ENCODE data around the gene ARHGEF40.

Gene ARHGEF40

GRCh38 chr14:21098892-21099595 is 28.9 kb downstream of the ARHGEF40 start:
- no peak for DNase-seq

GRCh38 chr14:21099596-21099985 is 29.5 kb downstream of the ARHGEF40 start:
- no peak for DNase-seq

GRCh38 chr14:21100931-21101330 is 30.8 kb downstream of the ARHGEF40 start, which contains the start of gene TMEM253:
TSS of gene TMEM253 (plus strand) at chr14:21101066. CDS start at chr14:21101344, 278 bp downstream.
- no peak for DNase-seq

GRCh38 chr14:21101802-21102413 is 31.8 kb downstream of the ARHGEF40 start:
- no peak for DNase-seq

GRCh38 chr14:21102521-21103410 is 32.7 kb downstream of the ARHGEF40 start:
- DNase-seq: no peak

GRCh38 chr14:21103411-21103709 is 33.3 kb downstream of the ARHGEF40 start:
- DNase-seq: no peak

GRCh38 chr14:21103710-21104447 is 33.8 kb downstream of the ARHGEF40 start:
- DNase-seq: peak; percentile 96

- DNase-seq: peak; percentile 76
Observed at GRCh38 chr14:21104448-21105060, 34.5 kb downstream of the ARHGEF40 start.

GRCh38 chr14:21105095-21105494 is 35.0 kb downstream of the ARHGEF40 start:
- no peak for DNase-seq

- no peak for DNase-seq
Observed at GRCh38 chr14:21106176-21106497, 36.0 kb downstream of the ARHGEF40 start.

GRCh38 chr14:21106498-21107282 is 36.6 kb downstream of the ARHGEF40 start:
- peak; percentile 84 for DNase-seq

GRCh38 chr14:21107283-21107800 is 37.2 kb downstream of the ARHGEF40 start:
- no peak for DNase-seq

- DNase-seq: no peak
Observed at GRCh38 chr14:21108791-21109190, 38.7 kb downstream of the ARHGEF40 start.

GRCh38 chr14:21109377-21110138 is 39.5 kb downstream of the ARHGEF40 start:
- peak; percentile 63 for DNase-seq

GRCh38 chr14:21112255-21112654 is 42.2 kb downstream of the ARHGEF40 start:
- no peak for DNase-seq

- DNase-seq: no peak
Observed at GRCh38 chr14:21113369-21113768, 43.3 kb downstream of the ARHGEF40 start.

GRCh38 chr14:21118933-21119332 is 48.8 kb downstream of the ARHGEF40 start:
- DNase-seq: no peak

GRCh38 chr14:21120686-21121085 is 50.6 kb downstream of the ARHGEF40 start:
- DNase-seq: no peak

GRCh38 chr14:21121122-21121521 is 51.0 kb downstream of the ARHGEF40 start:
- DNase-seq: no peak

GRCh38 chr14:21123429-21123828 is 53.3 kb downstream of the ARHGEF40 start:
- no peak for DNase-seq

GRCh38 chr14:21133901-21134300 is 63.8 kb downstream of the ARHGEF40 start:
- no peak for DNase-seq
